Measurements from ENCODE around the gene TSPAN15. TPM values are rescaled to one million over a fixed set of nuclear protein-coding genes. Genes with fewer than 3 reads are reported as not detected.

Gene TSPAN15
- total RNA-seq, 1 experiment from 2014 or later: 108 TPM

DNA sequence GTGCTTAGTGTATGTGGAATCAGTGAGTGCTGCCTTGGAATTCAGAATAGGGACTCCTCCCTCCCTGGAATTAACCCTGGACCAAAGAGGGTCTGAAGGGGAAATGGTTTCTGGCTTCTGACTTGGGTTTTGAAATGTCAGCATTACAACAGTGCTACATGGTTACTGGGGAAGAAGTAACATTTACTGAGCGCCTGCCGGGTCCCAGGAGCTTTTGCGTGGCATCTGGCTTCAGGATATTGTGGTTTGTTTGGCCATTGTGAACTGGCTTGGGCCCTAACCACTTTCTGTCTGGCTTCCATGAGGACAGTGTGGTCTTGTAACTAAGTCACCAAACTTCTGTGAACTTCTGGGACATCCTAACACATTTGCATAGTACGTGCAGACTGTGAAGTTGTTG, 21.3 kb downstream of the TSPAN15 start:
- H3K4me3 ChIP-seq: no peak overlapping the region
- no peak overlapping the region for H2AFZ ChIP-seq
- H3K9me2 ChIP-seq (ENCODE audit: insufficient read depth): no peaks in the 10 kb centered on the region
- H3K79me2 ChIP-seq (ENCODE audit: low read depth): peaks cover 77% of the 10 kb centered on the region
- H3K27ac ChIP-seq: no peak overlapping the region
- CTCF ChIA-PET: no interaction called here
- peaks cover 39% of the 10 kb centered on the region for H3K4me1 ChIP-seq (replicated peaks; ENCODE audit: insufficient read depth)
- no peaks in the 10 kb centered on the region for H3K36me3 ChIP-seq (ENCODE audit: low read depth)
- H3F3A ChIP-seq (ENCODE audit: insufficient read depth, low read depth): peaks cover 25% of the 10 kb centered on the region
- DNase-seq: no peak
- intact Hi-C loops (cut with micrococcal nuclease; ENCODE audit: unreplicated experiment): no loop called here
- POLR2A ChIA-PET (ENCODE audit: unreplicated experiment): no interaction called here
- no peaks in the 10 kb centered on the region for H3K27me3 ChIP-seq (ENCODE audit: insufficient read depth, low read depth)
- H3K9me3 ChIP-seq (ENCODE audit: insufficient read depth, low read depth): no peaks in the 10 kb centered on the region
- peaks cover 7% of the 10 kb centered on the region; the same call in 1 of the 2 replicates for H4K20me1 ChIP-seq (ENCODE audit: insufficient read depth)
- no TSS peak for BruUV-seq (replicated peaks)
- TF ChIP-seq, protein P1, sequence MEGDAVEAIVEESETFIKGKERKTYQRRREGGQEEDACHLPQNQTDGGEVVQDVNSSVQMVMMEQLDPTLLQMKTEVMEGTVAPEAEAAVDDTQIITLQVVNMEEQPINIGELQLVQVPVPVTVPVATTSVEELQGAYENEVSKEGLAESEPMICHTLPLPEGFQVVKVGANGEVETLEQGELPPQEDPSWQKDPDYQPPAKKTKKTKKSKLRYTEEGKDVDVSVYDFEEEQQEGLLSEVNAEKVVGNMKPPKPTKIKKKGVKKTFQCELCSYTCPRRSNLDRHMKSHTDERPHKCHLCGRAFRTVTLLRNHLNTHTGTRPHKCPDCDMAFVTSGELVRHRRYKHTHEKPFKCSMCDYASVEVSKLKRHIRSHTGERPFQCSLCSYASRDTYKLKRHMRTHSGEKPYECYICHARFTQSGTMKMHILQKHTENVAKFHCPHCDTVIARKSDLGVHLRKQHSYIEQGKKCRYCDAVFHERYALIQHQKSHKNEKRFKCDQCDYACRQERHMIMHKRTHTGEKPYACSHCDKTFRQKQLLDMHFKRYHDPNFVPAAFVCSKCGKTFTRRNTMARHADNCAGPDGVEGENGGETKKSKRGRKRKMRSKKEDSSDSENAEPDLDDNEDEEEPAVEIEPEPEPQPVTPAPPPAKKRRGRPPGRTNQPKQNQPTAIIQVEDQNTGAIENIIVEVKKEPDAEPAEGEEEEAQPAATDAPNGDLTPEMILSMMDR (conservative IDR thresholded peaks at IDR 0.05): no peak
- no peak for TF ChIP-seq EZH2 (IDR thresholded peaks at IDR 0.05; ENCODE audit: low read depth)
- H3K4me2 ChIP-seq: no peak overlapping the region

GRCh38 chr10:69473304-69473990, 22.2 kb downstream of the TSPAN15 start:
- TF ChIP-seq, protein P1 (conservative IDR thresholded peaks at IDR 0.05): no peak
- TF ChIP-seq EZH2 (IDR thresholded peaks at IDR 0.05; ENCODE audit: low read depth): no peak
- Histone ChIP-seq H3K4me1 (replicated peaks; ENCODE audit: insufficient read depth) (peaks cover 30% of the 10 kb centered on the region), H4K20me1 (ENCODE audit: insufficient read depth) (peaks cover 14% of the 10 kb centered on the region; the same call in 1 of the 2 replicates), H2AFZ (no peak overlapping the region), H3K4me2 (no peak overlapping the region), H3K27ac (no peak overlapping the region), H3F3A (ENCODE audit: insufficient read depth, low read depth) (peaks cover 20% of the 10 kb centered on the region), H3K9me2 (ENCODE audit: insufficient read depth) (no peaks in the 10 kb centered on the region), H3K36me3 (ENCODE audit: low read depth) (no peaks in the 10 kb centered on the region), H3K9me3 (ENCODE audit: insufficient read depth, low read depth) (no peaks in the 10 kb centered on the region), H3K79me2 (ENCODE audit: low read depth) (peaks cover 72% of the 10 kb centered on the region), H3K4me3 (no peak overlapping the region), H3K27me3 (ENCODE audit: insufficient read depth, low read depth) (no peaks in the 10 kb centered on the region)
- intact Hi-C loops (cut with micrococcal nuclease; ENCODE audit: unreplicated experiment): no loop called here
- DNase-seq: no peak
- BruUV-seq (replicated peaks): no TSS peak
- CTCF ChIA-PET: no interaction called here
- POLR2A ChIA-PET (ENCODE audit: unreplicated experiment): no interaction called here

GRCh38 chr10:69474742-69475432, 23.6 kb downstream of the TSPAN15 start:
- BruUV-seq (replicated peaks): no TSS peak
- H2AFZ ChIP-seq: no peak overlapping the region
- TF ChIP-seq EZH2 (IDR thresholded peaks at IDR 0.05; ENCODE audit: low read depth): no peak
- TF ChIP-seq, protein P1 (conservative IDR thresholded peaks at IDR 0.05): no peak
- intact Hi-C loops (cut with micrococcal nuclease; ENCODE audit: unreplicated experiment): no loop called here
- H3K27ac ChIP-seq: no peak overlapping the region
- peaks cover 6% of the 10 kb centered on the region; the same call in 1 of the 2 replicates for H3F3A ChIP-seq (ENCODE audit: insufficient read depth, low read depth)
- H3K4me2 ChIP-seq: 0 out of 2 replicates have a peak overlapping the region, but pooled peaks have one; percentile 8
- POLR2A ChIA-PET (ENCODE audit: unreplicated experiment): no interaction called here
- no peaks in the 10 kb centered on the region for H3K9me3 ChIP-seq (ENCODE audit: insufficient read depth, low read depth)
- peaks cover 15% of the 10 kb centered on the region for H3K4me1 ChIP-seq (replicated peaks; ENCODE audit: insufficient read depth)
- H3K9me2 ChIP-seq (ENCODE audit: insufficient read depth): no peaks in the 10 kb centered on the region
- H3K36me3 ChIP-seq (ENCODE audit: low read depth): no peaks in the 10 kb centered on the region
- H3K4me3 ChIP-seq: no peak overlapping the region
- CTCF ChIA-PET: no interaction called here
- H4K20me1 ChIP-seq (ENCODE audit: insufficient read depth): peaks cover 14% of the 10 kb centered on the region; the same call in 1 of the 2 replicates
- H3K27me3 ChIP-seq (ENCODE audit: insufficient read depth, low read depth): no peaks in the 10 kb centered on the region
- DNase-seq: no peak
- peaks cover 71% of the 10 kb centered on the region for H3K79me2 ChIP-seq (ENCODE audit: low read depth)
